Activated T-cell treated with anti-CD3 and anti-CD28 coated beads, Interleukin-2, amount 50 U/mL, for 1 hour (primary cell): ENCODE results near the gene RASSF4.

Source experiments
- DNase-seq: peaks from one replicate; pipeline ENCODE4 v3.0.0-alpha.2; 2020

Gene RASSF4

GRCh38 chr10:44949127-44949802 is 10.3 kb upstream of the RASSF4 start:
- no peak for DNase-seq

- DNase-seq = no peak
Observed at GRCh38 chr10:44949915-44950314, 9.7 kb upstream of the RASSF4 start.

- DNase-seq = no peak
Observed at GRCh38 chr10:44950326-44951225, 9.0 kb upstream of the RASSF4 start.

- no peak for DNase-seq
Observed at GRCh38 chr10:44951576-44952226, 7.9 kb upstream of the RASSF4 start.

- DNase-seq = no peak
Observed at GRCh38 chr10:44952779-44953231, 6.8 kb upstream of the RASSF4 start.

GRCh38 chr10:44954042-44954441 is 5.6 kb upstream of the RASSF4 start:
- no peak for DNase-seq

- no peak for DNase-seq
Observed at GRCh38 chr10:44954962-44955361, 4.6 kb upstream of the RASSF4 start.

- DNase-seq = no peak
Observed at GRCh38 chr10:44955413-44956070, 4.1 kb upstream of the RASSF4 start.

GRCh38 chr10:44956226-44956625 is 3.4 kb upstream of the RASSF4 start:
- no peak for DNase-seq

GRCh38 chr10:44956717-44957706 is 2.6 kb upstream of the RASSF4 start:
- DNase-seq = no peak

GRCh38 chr10:44958196-44958897 is 1.3 kb upstream of the RASSF4 start:
- no peak for DNase-seq

GRCh38 chr10:44958898-44959246 is 730 bp upstream of the RASSF4 start:
- DNase-seq = no peak

- no peak for DNase-seq
Observed at GRCh38 chr10:44960088-44960460, 472 bp downstream of the RASSF4 start.

- no peak for DNase-seq
Observed at GRCh38 chr10:44960482-44961229, 1.1 kb downstream of the RASSF4 start.

- no peak for DNase-seq
Observed at GRCh38 chr10:44961230-44961571, 1.6 kb downstream of the RASSF4 start.

- no peak for DNase-seq
Observed at GRCh38 chr10:44961931-44962750, 2.5 kb downstream of the RASSF4 start.

- no peak for DNase-seq
Observed at GRCh38 chr10:44962870-44963738, 3.5 kb downstream of the RASSF4 start.

- no peak for DNase-seq
Observed at GRCh38 chr10:44963772-44964633, 4.4 kb downstream of the RASSF4 start.
